Neural cell (in vitro differentiated cells): Measurements from ENCODE around the gene MTR. TPM values are rescaled to one million over a fixed set of nuclear protein-coding genes. Genes with fewer than 3 reads are reported as not detected.

Source experiments
- H2AFZ ChIP-seq: fragments of 200-600, 300-800 bp; sonication (generic), shearing (Covaris generic); 2 replicates; pipeline ENCODE4 v1.6.0; 2014; ENCODE audit warnings: low read depth, mild to moderate bottlenecking, antibody characterized with exemption, low read length, moderate library complexity
- H3F3A ChIP-seq: fragments of 200-600 bp; shearing (Covaris generic); 2 replicates; pipeline ENCODE4 v1.6.1; 2016; ENCODE audit warnings: mild to moderate bottlenecking, moderate library complexity, mixed read lengths, antibody characterized with exemption, low read length; ENCODE audit not compliant: insufficient read depth, poor library complexity, severe bottlenecking
- H3K27ac ChIP-seq: fragments of 200-600, 300-800 bp; sonication (generic), shearing (Covaris generic); 2 replicates; pipeline ENCODE4 v1.5.1; 2014; ENCODE audit warnings: mild to moderate bottlenecking, low read length, moderate library complexity
- H3K27me3 ChIP-seq: fragments of 300-800, 200-600 bp; sonication (generic), shearing (Covaris generic); 2 replicates; pipeline ENCODE4 v1.6.0; 2014; ENCODE audit warnings: mild to moderate bottlenecking, low read depth, low read length, moderate library complexity; ENCODE audit not compliant: insufficient read depth
- H3K36me3 ChIP-seq: fragments of 300-800, 200-600 bp; sonication (generic), shearing (Covaris generic); 2 replicates; pipeline ENCODE4 v1.5.1; 2014; ENCODE audit warnings: mild to moderate bottlenecking, antibody characterized with exemption, low read length, moderate library complexity; ENCODE audit not compliant: insufficient read depth
- H3K4me2 ChIP-seq: fragments of 300-800, 200-600 bp; sonication (generic), shearing (Covaris generic); 2 replicates; pipeline ENCODE4 v1.6.0; 2014; ENCODE audit warnings: mild to moderate bottlenecking, low read length
- H3K4me3 ChIP-seq: fragments of 300-800, 200-600 bp; sonication (generic), shearing (Covaris generic); 2 replicates; pipeline ENCODE4 v1.5.1; 2014; ENCODE audit warnings: mild to moderate bottlenecking, low read length, moderate library complexity
- H3K79me2 ChIP-seq: fragments of 200-600 bp; shearing (Covaris generic); replicated peaks from 2 replicates; pipeline ENCODE4 v1.6.0; 2014; ENCODE audit warnings: mild to moderate bottlenecking, low read length, moderate library complexity; ENCODE audit not compliant: insufficient read depth
- H3K9ac ChIP-seq: fragments of 300-800, 200-600 bp; sonication (generic), shearing (Covaris generic); 2 replicates; pipeline ENCODE4 v1.6.1; 2016; ENCODE audit warnings: mild to moderate bottlenecking, low read length, mixed read lengths
- H3K9me2 ChIP-seq: fragments of 200-600 bp; shearing (Covaris generic); 2 replicates; pipeline ENCODE4 v1.6.1; 2016; ENCODE audit warnings: mild to moderate bottlenecking, low read length, mixed read lengths; ENCODE audit not compliant: insufficient read depth
- H3K9me3 ChIP-seq: fragments of 200-600, 300-800 bp; sonication (generic), shearing (Covaris generic); 2 replicates; pipeline ENCODE4 v1.6.1; 2016; ENCODE audit warnings: mild to moderate bottlenecking, mixed run types, low read length, moderate library complexity, mixed read lengths
- H4K20me1 ChIP-seq: fragments of 200-600 bp; shearing (Covaris generic); 2 replicates; pipeline ENCODE4 v1.6.1; 2016; ENCODE audit warnings: mild to moderate bottlenecking, mixed run types; ENCODE audit not compliant: insufficient read depth
- EP300 ChIP-seq: fragments of 450-650 bp; conservative IDR thresholded peaks from 2 replicates; pipeline ENCODE4 v1.6.1; 2014; ENCODE audit warnings: antibody characterized with exemption, mild to moderate bottlenecking, moderate library complexity; ENCODE audit not compliant: poor library complexity, severe bottlenecking
- EZH2 ChIP-seq: fragments of 200-600, 300-800 bp; shearing (Covaris generic), sonication (generic); IDR thresholded peaks from 2 replicates; pipeline ENCODE4 v1.6.1; 2014; ENCODE audit warnings: antibody characterized with exemption, low read length, borderline replicate concordance, mild to moderate bottlenecking; ENCODE audit not compliant: insufficient read depth, poor library complexity, severe bottlenecking
- MXI1 ChIP-seq: fragments of 450-650 bp; conservative IDR thresholded peaks from 2 replicates; pipeline ENCODE4 v1.6.1; 2014; ENCODE audit warnings: antibody characterized with exemption, mild to moderate bottlenecking; ENCODE audit not compliant: poor library complexity, severe bottlenecking
- POLR2AphosphoS5 ChIP-seq: IDR thresholded peaks from 2 replicates; pipeline ENCODE4 v1.6.1; 2012
- RAD21 ChIP-seq: fragments of 450-650 bp; conservative IDR thresholded peaks from 2 replicates; pipeline ENCODE4 v1.6.1; 2014; ENCODE audit warnings: antibody characterized with exemption, mild to moderate bottlenecking, moderate library complexity
- SMC3 ChIP-seq: fragments of 450-650 bp; conservative IDR thresholded peaks from 2 replicates; pipeline ENCODE4 v1.6.1; 2014; ENCODE audit warnings: antibody characterized with exemption, mild to moderate bottlenecking, moderate library complexity; ENCODE audit not compliant: poor library complexity
- TAF1 ChIP-seq: IDR thresholded peaks from 2 replicates; pipeline ENCODE4 v1.6.1; 2012; ENCODE audit warnings: low read depth
- polyA plus RNA-seq: library from polyadenylated mRNA; depleted of rRNA; stranded (reverse); fragments of >200 nt; gene quantifications from 2 replicates; pipeline ENCODE4 v1.2.3, GENCODE V29; 2014
- TF ChIP-seq, protein P1 (sequence below): IDR thresholded peaks from 2 replicates; pipeline ENCODE4 v1.6.1; 2012; ENCODE audit warnings: borderline replicate concordance
- TF ChIP-seq, protein P2 (sequence below): fragments of 450-650 bp; IDR thresholded peaks from 2 replicates; pipeline ENCODE4 v1.5.1; 2014; ENCODE audit warnings: antibody characterized with exemption, mild to moderate bottlenecking, moderate library complexity; ENCODE audit not compliant: poor library complexity, severe bottlenecking

Gene MTR
- polyA plus RNA-seq, 1 donor from 2014 or later: 14.1 TPM

DNA sequence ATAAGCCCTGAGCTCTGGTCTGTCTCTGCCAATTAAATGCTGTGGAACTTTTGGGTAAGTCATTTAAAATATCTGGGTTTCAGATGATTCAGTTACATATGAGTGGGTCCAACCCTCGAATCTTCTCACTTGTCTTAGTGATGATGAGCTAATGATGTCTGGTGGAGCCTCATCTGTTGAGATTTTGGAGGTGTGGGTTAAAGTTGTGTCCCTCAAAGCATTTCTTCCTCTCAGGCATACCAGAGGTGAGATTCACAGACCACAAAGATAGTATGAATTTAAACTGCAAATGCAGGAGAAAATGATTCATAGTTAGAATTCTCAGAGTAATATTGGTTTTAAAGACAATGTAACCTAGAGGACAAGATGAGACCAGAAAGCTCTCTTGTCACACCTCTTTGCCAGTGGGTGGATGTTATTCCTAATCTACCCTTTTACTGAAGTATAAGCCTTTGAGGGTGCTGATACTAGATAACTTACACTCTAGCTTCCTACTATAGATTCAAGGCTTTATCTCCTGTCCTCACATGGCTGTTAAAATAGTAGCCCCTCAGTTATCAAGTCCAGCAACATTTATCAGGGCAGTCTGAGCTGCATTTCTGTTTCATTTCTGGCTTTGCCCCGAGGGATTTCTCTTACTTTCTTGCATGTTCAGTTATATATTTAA is 118.4 kb downstream of the MTR start:
- no peak overlapping the region for H3K4me3 ChIP-seq
- H3K4me2 ChIP-seq: no peak overlapping the region
- no peaks in the 10 kb centered on the region for H3K9me3 ChIP-seq
- no peaks in the 10 kb centered on the region for H3K36me3 ChIP-seq
- no peaks in the 10 kb centered on the region for H4K20me1 ChIP-seq
- H3K9ac ChIP-seq: no peak overlapping the region
- no peak overlapping the region for H2AFZ ChIP-seq
- no peaks in the 10 kb centered on the region for H3K9me2 ChIP-seq
- no peak overlapping the region for H3K27ac ChIP-seq
- TF ChIP-seq, protein P1, sequence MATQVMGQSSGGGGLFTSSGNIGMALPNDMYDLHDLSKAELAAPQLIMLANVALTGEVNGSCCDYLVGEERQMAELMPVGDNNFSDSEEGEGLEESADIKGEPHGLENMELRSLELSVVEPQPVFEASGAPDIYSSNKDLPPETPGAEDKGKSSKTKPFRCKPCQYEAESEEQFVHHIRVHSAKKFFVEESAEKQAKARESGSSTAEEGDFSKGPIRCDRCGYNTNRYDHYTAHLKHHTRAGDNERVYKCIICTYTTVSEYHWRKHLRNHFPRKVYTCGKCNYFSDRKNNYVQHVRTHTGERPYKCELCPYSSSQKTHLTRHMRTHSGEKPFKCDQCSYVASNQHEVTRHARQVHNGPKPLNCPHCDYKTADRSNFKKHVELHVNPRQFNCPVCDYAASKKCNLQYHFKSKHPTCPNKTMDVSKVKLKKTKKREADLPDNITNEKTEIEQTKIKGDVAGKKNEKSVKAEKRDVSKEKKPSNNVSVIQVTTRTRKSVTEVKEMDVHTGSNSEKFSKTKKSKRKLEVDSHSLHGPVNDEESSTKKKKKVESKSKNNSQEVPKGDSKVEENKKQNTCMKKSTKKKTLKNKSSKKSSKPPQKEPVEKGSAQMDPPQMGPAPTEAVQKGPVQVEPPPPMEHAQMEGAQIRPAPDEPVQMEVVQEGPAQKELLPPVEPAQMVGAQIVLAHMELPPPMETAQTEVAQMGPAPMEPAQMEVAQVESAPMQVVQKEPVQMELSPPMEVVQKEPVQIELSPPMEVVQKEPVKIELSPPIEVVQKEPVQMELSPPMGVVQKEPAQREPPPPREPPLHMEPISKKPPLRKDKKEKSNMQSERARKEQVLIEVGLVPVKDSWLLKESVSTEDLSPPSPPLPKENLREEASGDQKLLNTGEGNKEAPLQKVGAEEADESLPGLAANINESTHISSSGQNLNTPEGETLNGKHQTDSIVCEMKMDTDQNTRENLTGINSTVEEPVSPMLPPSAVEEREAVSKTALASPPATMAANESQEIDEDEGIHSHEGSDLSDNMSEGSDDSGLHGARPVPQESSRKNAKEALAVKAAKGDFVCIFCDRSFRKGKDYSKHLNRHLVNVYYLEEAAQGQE: no peak
- TF ChIP-seq SMC3 (no peak), EP300 (no peak), TAF1 (no peak)
- TF ChIP-seq, protein P2, sequence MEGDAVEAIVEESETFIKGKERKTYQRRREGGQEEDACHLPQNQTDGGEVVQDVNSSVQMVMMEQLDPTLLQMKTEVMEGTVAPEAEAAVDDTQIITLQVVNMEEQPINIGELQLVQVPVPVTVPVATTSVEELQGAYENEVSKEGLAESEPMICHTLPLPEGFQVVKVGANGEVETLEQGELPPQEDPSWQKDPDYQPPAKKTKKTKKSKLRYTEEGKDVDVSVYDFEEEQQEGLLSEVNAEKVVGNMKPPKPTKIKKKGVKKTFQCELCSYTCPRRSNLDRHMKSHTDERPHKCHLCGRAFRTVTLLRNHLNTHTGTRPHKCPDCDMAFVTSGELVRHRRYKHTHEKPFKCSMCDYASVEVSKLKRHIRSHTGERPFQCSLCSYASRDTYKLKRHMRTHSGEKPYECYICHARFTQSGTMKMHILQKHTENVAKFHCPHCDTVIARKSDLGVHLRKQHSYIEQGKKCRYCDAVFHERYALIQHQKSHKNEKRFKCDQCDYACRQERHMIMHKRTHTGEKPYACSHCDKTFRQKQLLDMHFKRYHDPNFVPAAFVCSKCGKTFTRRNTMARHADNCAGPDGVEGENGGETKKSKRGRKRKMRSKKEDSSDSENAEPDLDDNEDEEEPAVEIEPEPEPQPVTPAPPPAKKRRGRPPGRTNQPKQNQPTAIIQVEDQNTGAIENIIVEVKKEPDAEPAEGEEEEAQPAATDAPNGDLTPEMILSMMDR: no peak
- H3K79me2 ChIP-seq: no peaks in the 10 kb centered on the region
- H3K27me3 ChIP-seq: no peaks in the 10 kb centered on the region
- no peaks in the 10 kb centered on the region for H3F3A ChIP-seq

DNA sequence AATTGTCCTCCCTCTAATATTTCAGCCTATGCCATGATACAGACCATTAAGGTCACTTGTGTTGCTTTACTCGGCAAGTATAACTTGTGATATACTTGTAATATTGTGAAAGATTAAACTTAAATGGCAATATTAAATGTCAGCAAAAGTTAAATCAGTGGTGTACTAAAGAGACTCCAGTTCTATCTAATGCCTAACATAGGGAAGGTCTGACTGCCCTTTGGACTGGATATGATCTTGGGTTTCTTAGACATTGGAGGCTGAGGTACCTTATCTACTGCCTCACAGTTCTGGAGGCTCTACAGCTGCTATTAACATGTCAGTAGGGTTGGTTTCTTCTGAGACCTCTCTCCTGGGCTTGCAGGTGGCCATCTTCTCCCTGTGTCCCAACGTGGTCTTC is 119.3 kb downstream of the MTR start:
- Histone ChIP-seq H3F3A (no peaks in the 10 kb centered on the region), H3K4me3 (no peak overlapping the region), H3K9me3 (no peaks in the 10 kb centered on the region), H3K9me2 (no peaks in the 10 kb centered on the region), H3K27ac (no peak overlapping the region), H3K27me3 (no peaks in the 10 kb centered on the region), H3K79me2 (no peaks in the 10 kb centered on the region), H3K4me2 (no peak overlapping the region), H3K36me3 (no peaks in the 10 kb centered on the region), H2AFZ (no peak overlapping the region), H4K20me1 (no peaks in the 10 kb centered on the region), H3K9ac (no peak overlapping the region)
- TF ChIP-seq, protein P1: no peak
- no peak for TF ChIP-seq EZH2
- TF ChIP-seq POLR2AphosphoS5: no peak
- no peak for TF ChIP-seq RAD21
- TF ChIP-seq, protein P2: no peak
- TF ChIP-seq MXI1: no peak
- no peak for TF ChIP-seq SMC3
- TF ChIP-seq TAF1: no peak
- no peak for TF ChIP-seq EP300
